Activated CD4-positive, CD25-positive, alpha-beta regulatory T cell treated with anti-CD3 and anti-CD28 coated beads, Interleukin-2, amount 50 U/mL, for 24 hours (primary cell): ENCODE results near the gene PPP1R37.

Experiments used
- ATAC-seq, 2 donors: fragments of 150-1000 bp; cut with Tn5 transposase; one replicate each; pipeline ENCODE4 v1.10.0; 2021; ENCODE audit warnings: mild to moderate bottlenecking in 1 of 2, moderate library complexity in 1 of 2

Gene PPP1R37

GRCh38 chr19:45138303-45138751 lies 45.3 kb downstream of the PPP1R37 start:
- ATAC-seq = no peak

GRCh38 chr19:45139286-45140143 lies 46.5 kb downstream of the PPP1R37 start:
- ATAC-seq = no peak

GRCh38 chr19:45140144-45140503 lies 47.1 kb downstream of the PPP1R37 start:
- ATAC-seq = no peak

GRCh38 chr19:45140533-45140932 lies 47.6 kb downstream of the PPP1R37 start:
- ATAC-seq = no peak

GRCh38 chr19:45141203-45141900 lies 48.4 kb downstream of the PPP1R37 start:
- no peak for ATAC-seq

GRCh38 chr19:45142016-45142725 lies 49.2 kb downstream of the PPP1R37 start:
- ATAC-seq = no peak

- ATAC-seq = no peak
Observed at GRCh38 chr19:45142726-45143110, 49.7 kb downstream of the PPP1R37 start.

GRCh38 chr19:45144431-45145269 lies 51.7 kb downstream of the PPP1R37 start:
- no peak for ATAC-seq

- no peak for ATAC-seq
Observed at GRCh38 chr19:45145270-45146189, 52.6 kb downstream of the PPP1R37 start.

- ATAC-seq = no peak
Observed at GRCh38 chr19:45146251-45146650, 53.3 kb downstream of the PPP1R37 start.

- no peak for ATAC-seq
Observed at GRCh38 chr19:45146741-45147205, 53.8 kb downstream of the PPP1R37 start.

GRCh38 chr19:45147835-45148676 lies 55.1 kb downstream of the PPP1R37 start:
- no peak for ATAC-seq

GRCh38 chr19:45149129-45149528 lies 56.1 kb downstream of the PPP1R37 start:
- ATAC-seq = no peak

GRCh38 chr19:45150180-45150579 lies 57.2 kb downstream of the PPP1R37 start:
- ATAC-seq = no peak

GRCh38 chr19:45150751-45151281 lies 57.8 kb downstream of the PPP1R37 start:
- ATAC-seq = no peak

GRCh38 chr19:45151320-45151719 lies 58.3 kb downstream of the PPP1R37 start:
- ATAC-seq = no peak

- ATAC-seq = no peak
Observed at GRCh38 chr19:45151821-45152503, 59.0 kb downstream of the PPP1R37 start.

GRCh38 chr19:45152504-45153338 lies 59.7 kb downstream of the PPP1R37 start:
- ATAC-seq = peak; percentile 49 to 50
